GM12878 (cell line): ENCODE data around the gene WBP1L. TPM values are rescaled to one million over a fixed set of nuclear protein-coding genes. Genes with fewer than 3 reads are reported as not detected.
"Not testable (repeated sequence)": the region's sequence is repeated elsewhere in the genome, so short reads cannot be mapped to it uniquely, and the experiment has no call there.

Experiments
- ATAC-seq: fragments of 200-7000 bp; cut with Tn5 transposase; 3 replicates; pipeline ENCODE4 v1.9.1; 2020; ENCODE audit warnings: mild to moderate bottlenecking, moderate library complexity
- BruUV-seq: library from RNA; stranded (reverse); fragments of 400-500 nt; replicated peaks from 2 replicates; lab custom pipeline; 2021; lab: Mats Ljungman, UMichigan
- CTCF ChIA-PET: fragments of 300-600 bp; sonication (Branson Sonifier 250); formaldehyde crosslinking; extraction: SDS; loops from one replicate; lab custom pipeline; 2021; ENCODE audit warnings: inconsistent platforms; lab: Yijun Ruan, JAX
- POLR2A ChIA-PET: fragments of 350-600 bp; formaldehyde crosslinking; extraction: SDS; loops from one replicate; lab custom pipeline; 2021; ENCODE audit warnings: inconsistent platforms; lab: Charles Lee
- RAD21 ChIA-PET: fragments of 300-600 bp; sonication (Branson Sonifier 250); formaldehyde crosslinking; loops from one replicate; lab custom pipeline; 2023; ENCODE audit warnings: antibody characterized with exemption; ENCODE audit not compliant: unreplicated experiment; lab: Charles Lee
- SMC1A ChIA-PET: fragments of 300-600 bp; sonication (Branson Sonifier 250); formaldehyde crosslinking; loops from one replicate; lab custom pipeline; 2023; ENCODE audit not compliant: unreplicated experiment, uncharacterized antibody; lab: Charles Lee
- DNase-seq: peaks from one replicate; pipeline ENCODE4 v3.0.0-alpha.2; 2011; ENCODE audit warnings: low read depth, low spot score
- FAIRE-seq: peaks from 3 replicates; lab custom pipeline; 2011; peaks lifted over from hg19 to GRCh38; lab: Jason Lieb, UNC
- H2AFZ ChIP-seq: 2 replicates; pipeline ENCODE4 v1.6.0; 2011; ENCODE audit warnings: low read depth, low read length, control low read depth; ENCODE audit not compliant: control insufficient read depth
- H3K27ac ChIP-seq: 2 replicates; pipeline ENCODE4 v1.5.1; 2011; ENCODE audit warnings: control low read depth; ENCODE audit not compliant: control insufficient read depth, insufficient read depth
- H3K27me3 ChIP-seq, 2 experiments: replicated peaks in 1 of 2; 2 replicates each; pipeline versions ENCODE4 v1.6.0 to v1.6.1; 2011; ENCODE audit warnings: low read length in 1 of 2; ENCODE audit not compliant: control insufficient read depth in 2 of 2, insufficient read depth in 2 of 2
- H3K36me3 ChIP-seq, 2 experiments: 2 replicates each; pipeline ENCODE4 v1.5.1; 2011; ENCODE audit warnings: low read length in 1 of 2; ENCODE audit not compliant: control insufficient read depth in 2 of 2, insufficient read depth in 2 of 2
- H3K4me1 ChIP-seq: 2 replicates; pipeline ENCODE4 v1.6.1; 2011; ENCODE audit warnings: mild to moderate bottlenecking, low read length, moderate library complexity, mixed read lengths; ENCODE audit not compliant: control insufficient read depth, insufficient read depth
- H3K4me2 ChIP-seq: 2 replicates; pipeline ENCODE4 v1.6.0; 2011; ENCODE audit warnings: control low read depth; ENCODE audit not compliant: control insufficient read depth, insufficient read depth
- H3K4me3 ChIP-seq: fragments of 200-600 bp; sonication (generic); 2 replicates; pipeline ENCODE4 v1.5.1; 2016
- H3K79me2 ChIP-seq: 2 replicates; pipeline ENCODE4 v1.6.0; 2011; ENCODE audit warnings: low read length; ENCODE audit not compliant: control insufficient read depth, insufficient read depth
- H3K9ac ChIP-seq: 2 replicates; pipeline ENCODE4 v1.8.0; 2011; ENCODE audit warnings: low read length, control low read depth, mixed read lengths; ENCODE audit not compliant: control insufficient read depth, insufficient read depth
- H3K9me3 ChIP-seq: replicated peaks from 3 replicates; pipeline ENCODE4 v1.5.1; 2011; ENCODE audit warnings: mild to moderate bottlenecking, low read length; ENCODE audit not compliant: control insufficient read depth, insufficient read depth
- H4K20me1 ChIP-seq: 2 replicates; pipeline ENCODE4 v1.6.0; 2011; ENCODE audit not compliant: control insufficient read depth, insufficient read depth
- NKRF ChIP-seq: fragments of 450-650 bp; conservative IDR thresholded peaks from 2 replicates; pipeline ENCODE4 v1.6.1; 2017; ENCODE audit warnings: mild to moderate bottlenecking, moderate library complexity
- ZBTB40 ChIP-seq: fragments of 450-650 bp; IDR thresholded peaks from 2 replicates; pipeline ENCODE4 v1.6.1; 2016; ENCODE audit warnings: mild to moderate bottlenecking, moderate library complexity, borderline replicate concordance
- WGBS: methylation state at CpG from one replicate; pipeline ENCODE4 v1.1.6; 2016; ENCODE audit warnings: low lambda C conversion rate; ENCODE audit not compliant: insufficient replicate concordance, insufficient coverage; ENCODE audit errors: missing lambda C conversion rate; 5-methylcytosine and 5-hydroxymethylcytosine counted together
- in situ Hi-C: fragments of 300-500 bp; cut with MboI; formaldehyde crosslinking; loops from 9 replicates; pipeline ENCODE4 v1.14.3; 2018; ENCODE audit warnings: mixed read lengths
- intact Hi-C: fragments of 100-400 bp; cut with micrococcal nuclease; formaldehyde crosslinking; loops from one replicate; pipeline ENCODE4 v1.14.2; 2022; ENCODE audit not compliant: unreplicated experiment
- polyA plus RNA-seq, 11 experiments: library from polyadenylated mRNA; depleted of rRNA in 4 of 11; unstranded in 6 of 11; stranded (reverse) in 5 of 11; fragments of >200 nt; fragmentation: Nextera tagmentation in 4 of 11; fragmentation: Illumina TruSeq in 1 of 11; extraction: Ambion mirVana in 4 of 11; extraction: Trizol in 1 of 11; gene quantifications; 1 replicate in 1 of 11; 2 replicates in 10 of 11; pipeline versions ENCODE4 v1.2.1 to v1.2.3, GENCODE V29; 2011 to 2016; ENCODE audit warnings: inconsistent platforms in 2 of 11, missing spikeins in 2 of 11, low read depth in 1 of 11
- total RNA-seq, 4 experiments: library from RNA; depleted of rRNA in 3 of 4; stranded (reverse); fragments of >200 nt in 3 of 4; fragmentation: Illumina TruSeq in 1 of 4; extraction: Trizol in 1 of 4; gene quantifications; 2 replicates each; pipeline versions ENCODE4 v1.2.1 to v1.2.3, GENCODE V29; 2013 to 2021

The WBP1L gene
- total and polyA plus RNA-seq, 10 of the 15 experiments (the other 5 are each of a cell fraction or from before 2014, with no cell fraction given): 3.7 to 18.8 (median 12.3) TPM

GRCh38 chr10:102841827-102842345 is 98.1 kb downstream of the WBP1L start (continued):
- TF ChIP-seq ZBTB40 (no peak), NKRF (no peak)

GRCh38 chr10:102843139-102843538 is 99.4 kb downstream of the WBP1L start:
- intact Hi-C loops, CTCF ChIA-PET: not testable (repeated sequence)

DNA sequence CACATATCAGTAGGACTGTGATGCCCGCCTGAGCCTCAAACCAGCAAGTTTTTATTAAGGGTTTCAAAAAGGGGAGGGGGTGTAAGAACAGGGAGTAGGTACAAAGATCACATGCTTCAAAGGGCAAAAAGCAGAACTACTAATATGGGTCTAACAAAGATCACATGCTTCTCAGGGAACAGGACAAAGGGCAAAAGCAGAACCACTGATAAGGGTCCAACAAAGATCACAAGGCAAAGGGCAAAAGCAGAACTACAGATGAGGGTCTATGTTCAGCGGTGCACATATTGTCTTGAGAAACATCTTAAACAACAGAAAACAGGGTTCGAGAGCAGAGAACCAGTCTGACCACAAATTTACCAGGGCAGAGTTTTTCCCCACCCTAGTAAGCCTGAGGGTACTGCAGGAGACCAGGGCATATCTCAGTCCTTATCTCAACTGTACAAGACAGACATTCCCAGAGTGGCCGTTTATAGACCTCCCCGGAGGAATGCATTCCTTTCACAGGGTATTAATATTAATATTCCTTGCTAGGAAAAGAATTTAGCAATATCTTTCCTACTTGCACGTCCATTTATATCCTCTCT is 100.5 kb downstream of the WBP1L start:
- H3K9me3 ChIP-seq, ATAC-seq, RAD21 ChIA-PET, H3K27me3 ChIP-seq, H3K79me2 ChIP-seq, H4K20me1 ChIP-seq, BruUV-seq, POLR2A ChIA-PET, CTCF ChIA-PET, H3K4me1 ChIP-seq, H3K36me3 ChIP-seq, DNase-seq, H3K4me2 ChIP-seq, H2AFZ ChIP-seq, H3K27ac ChIP-seq, in situ Hi-C loops, SMC1A ChIA-PET, FAIRE-seq, intact Hi-C loops, H3K9ac ChIP-seq, H3K4me3 ChIP-seq: not testable (repeated sequence)
- 50% methylated on average over 6 of the region's 6 CpGs for WGBS

More at GRCh38 chr10:102843139-102843538, 99.4 kb downstream of the WBP1L start:
- H3K4me3 ChIP-seq, H3K4me1 ChIP-seq, H2AFZ ChIP-seq, H3K36me3 ChIP-seq, SMC1A ChIA-PET, POLR2A ChIA-PET, BruUV-seq, H3K9me3 ChIP-seq, H3K27ac ChIP-seq, H3K4me2 ChIP-seq, H3K79me2 ChIP-seq, H3K9ac ChIP-seq, DNase-seq, FAIRE-seq, in situ Hi-C loops, H4K20me1 ChIP-seq, H3K27me3 ChIP-seq, ATAC-seq: not testable (repeated sequence)
- RAD21 ChIA-PET: interaction anchor here (2.0 kb wide), 1 partner anchor 59 kb away, joined by 6 read pairs; no protein-coding TSS in a partner anchor
- WGBS: 23% methylated on average over 8 of the region's 8 CpGs
